Measurements from ENCODE around the gene NAA10.

DNA sequence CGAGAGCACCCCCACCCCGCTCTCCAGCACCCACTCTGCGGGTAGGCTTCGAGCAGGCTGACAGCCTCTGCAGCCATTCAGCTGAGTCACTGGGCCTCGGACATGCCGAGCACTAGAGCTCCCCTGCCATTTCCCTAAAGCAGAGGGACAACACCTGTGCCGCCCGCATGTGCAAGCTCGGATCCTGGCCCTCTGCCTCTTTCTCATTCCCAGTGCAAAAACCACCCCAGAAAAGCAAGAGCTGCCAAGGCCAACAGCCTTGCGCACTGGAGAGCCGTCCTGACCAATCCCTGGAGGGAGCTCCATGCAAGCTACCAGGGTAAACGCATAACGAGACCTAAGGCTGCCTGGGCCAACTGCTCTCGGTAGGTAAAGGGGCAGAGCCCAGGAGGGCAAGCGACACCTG, 31.4 kb upstream of the NAA10 start:
- TF ChIP-seq MAX (IDR thresholded peaks at IDR 0.05) (no peak), NFE2L2 (conservative IDR thresholded peaks at IDR 0.05; ENCODE audit: low read length) (no peak), CEBPB (IDR thresholded peaks at IDR 0.05) (no peak), POLR2A (IDR thresholded peaks at IDR 0.05; ENCODE audit: low read length) (no peak), NPAS2 (CRISPR knock-in tag; IDR thresholded peaks at IDR 0.05; ENCODE audit: borderline replicate concordance) (no peak), REST (IDR thresholded peaks at IDR 0.05) (no peak), EP300 (IDR thresholded peaks at IDR 0.05) (no peak), PHF8 (IDR thresholded peaks at IDR 0.05; ENCODE audit: borderline replicate concordance, low read depth) (no peak), PBX3 (IDR thresholded peaks at IDR 0.05) (no peak), CHD2 (IDR thresholded peaks at IDR 0.05; ENCODE audit: low read length, partially characterized antibody) (no peak)
- TF ChIP-seq, protein P1, sequence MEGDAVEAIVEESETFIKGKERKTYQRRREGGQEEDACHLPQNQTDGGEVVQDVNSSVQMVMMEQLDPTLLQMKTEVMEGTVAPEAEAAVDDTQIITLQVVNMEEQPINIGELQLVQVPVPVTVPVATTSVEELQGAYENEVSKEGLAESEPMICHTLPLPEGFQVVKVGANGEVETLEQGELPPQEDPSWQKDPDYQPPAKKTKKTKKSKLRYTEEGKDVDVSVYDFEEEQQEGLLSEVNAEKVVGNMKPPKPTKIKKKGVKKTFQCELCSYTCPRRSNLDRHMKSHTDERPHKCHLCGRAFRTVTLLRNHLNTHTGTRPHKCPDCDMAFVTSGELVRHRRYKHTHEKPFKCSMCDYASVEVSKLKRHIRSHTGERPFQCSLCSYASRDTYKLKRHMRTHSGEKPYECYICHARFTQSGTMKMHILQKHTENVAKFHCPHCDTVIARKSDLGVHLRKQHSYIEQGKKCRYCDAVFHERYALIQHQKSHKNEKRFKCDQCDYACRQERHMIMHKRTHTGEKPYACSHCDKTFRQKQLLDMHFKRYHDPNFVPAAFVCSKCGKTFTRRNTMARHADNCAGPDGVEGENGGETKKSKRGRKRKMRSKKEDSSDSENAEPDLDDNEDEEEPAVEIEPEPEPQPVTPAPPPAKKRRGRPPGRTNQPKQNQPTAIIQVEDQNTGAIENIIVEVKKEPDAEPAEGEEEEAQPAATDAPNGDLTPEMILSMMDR (IDR thresholded peaks at IDR 0.05), result no peak

Measured in A549 (cell line).